GM20000 (cell line): ENCODE measurements around the gene ZEB2.

Source experiments
- DNase-seq: peaks from one replicate; pipeline ENCODE4 v3.0.0; 2012; ENCODE audit warnings: low spot score
- TF ChIP-seq, protein P1 (sequence below): IDR thresholded peaks from 2 replicates; pipeline ENCODE4 v1.5.1; 2012; ENCODE audit warnings: mild to moderate bottlenecking, control low read depth; ENCODE audit errors: extremely low read depth, missing control alignments

ZEB2 gene

DNA sequence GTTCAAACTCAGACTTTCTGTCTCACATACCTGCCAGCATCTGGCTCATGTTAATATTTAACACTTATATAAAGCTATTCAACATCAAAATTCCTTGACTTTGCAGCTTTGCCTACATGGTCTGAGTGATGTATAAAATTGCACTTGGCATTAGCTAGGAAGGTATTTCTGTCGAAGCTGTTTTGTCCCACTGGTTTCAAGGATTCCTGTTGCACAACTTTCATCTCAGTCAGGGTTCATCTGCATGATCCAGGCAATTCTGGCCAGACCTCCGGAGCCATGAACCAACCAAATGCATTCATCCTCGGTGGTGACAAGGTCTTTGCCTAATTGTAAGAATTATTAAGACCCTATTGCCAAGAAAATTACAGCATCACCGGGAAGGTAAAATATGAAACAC, 185.4 kb downstream of the ZEB2 start:
- DNase-seq, result no peak
- TF ChIP-seq, protein P1, sequence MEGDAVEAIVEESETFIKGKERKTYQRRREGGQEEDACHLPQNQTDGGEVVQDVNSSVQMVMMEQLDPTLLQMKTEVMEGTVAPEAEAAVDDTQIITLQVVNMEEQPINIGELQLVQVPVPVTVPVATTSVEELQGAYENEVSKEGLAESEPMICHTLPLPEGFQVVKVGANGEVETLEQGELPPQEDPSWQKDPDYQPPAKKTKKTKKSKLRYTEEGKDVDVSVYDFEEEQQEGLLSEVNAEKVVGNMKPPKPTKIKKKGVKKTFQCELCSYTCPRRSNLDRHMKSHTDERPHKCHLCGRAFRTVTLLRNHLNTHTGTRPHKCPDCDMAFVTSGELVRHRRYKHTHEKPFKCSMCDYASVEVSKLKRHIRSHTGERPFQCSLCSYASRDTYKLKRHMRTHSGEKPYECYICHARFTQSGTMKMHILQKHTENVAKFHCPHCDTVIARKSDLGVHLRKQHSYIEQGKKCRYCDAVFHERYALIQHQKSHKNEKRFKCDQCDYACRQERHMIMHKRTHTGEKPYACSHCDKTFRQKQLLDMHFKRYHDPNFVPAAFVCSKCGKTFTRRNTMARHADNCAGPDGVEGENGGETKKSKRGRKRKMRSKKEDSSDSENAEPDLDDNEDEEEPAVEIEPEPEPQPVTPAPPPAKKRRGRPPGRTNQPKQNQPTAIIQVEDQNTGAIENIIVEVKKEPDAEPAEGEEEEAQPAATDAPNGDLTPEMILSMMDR, result no peak
